Mesangial cell (primary cell): ENCODE data around the gene FAHD1. TPM values are rescaled to one million over a fixed set of nuclear protein-coding genes. Genes with fewer than 3 reads are reported as not detected.

Source experiments
- total RNA-seq: library from RNA; depleted of rRNA; stranded (reverse); fragments of >200 nt; gene quantifications from 2 replicates; pipeline ENCODE4 v1.2.3, GENCODE V29; 2015

Gene FAHD1
- total RNA-seq = 77.9 and 83.8 TPM in 2 replicates

DNA sequence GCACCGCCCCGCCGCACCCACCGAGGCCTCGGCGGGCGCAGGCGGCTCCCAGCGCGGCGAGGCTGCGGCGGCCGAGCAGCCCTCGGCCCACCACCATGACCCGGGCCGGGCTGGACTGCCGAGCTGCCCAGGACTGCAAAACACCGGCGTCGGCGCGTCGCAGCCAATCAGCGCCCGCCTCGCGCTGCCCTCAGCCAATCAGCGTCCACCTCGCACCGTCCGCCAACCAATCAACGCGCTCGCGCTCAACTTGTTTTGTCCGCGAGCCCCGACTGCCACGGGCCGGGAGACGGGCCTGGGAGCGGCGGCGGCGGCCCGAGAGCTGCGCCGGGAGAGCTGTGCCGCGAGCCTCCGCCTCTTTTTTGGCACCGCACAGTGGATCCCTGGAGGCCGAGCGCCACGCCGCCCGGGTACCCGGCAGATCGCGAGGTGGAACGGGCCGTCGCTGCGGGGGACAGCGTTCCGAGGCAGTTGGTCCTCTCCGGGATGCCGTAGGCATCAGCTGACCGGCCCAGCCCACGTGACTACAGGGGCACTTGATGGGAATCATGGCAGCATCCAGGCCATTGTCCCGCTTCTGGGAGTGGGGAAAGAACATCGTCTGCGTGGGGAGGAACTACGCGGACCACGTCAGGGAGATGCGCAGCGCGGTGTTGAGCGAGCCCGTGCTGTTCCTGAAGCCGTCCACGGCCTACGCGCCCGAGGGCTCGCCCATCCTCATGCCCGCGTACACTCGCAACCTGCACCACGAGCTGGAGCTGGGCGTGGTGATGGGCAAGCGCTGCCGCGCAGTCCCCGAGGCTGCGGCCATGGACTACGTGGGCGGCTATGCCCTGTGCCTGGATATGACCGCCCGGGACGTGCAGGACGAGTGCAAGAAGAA lies at the start of gene FAHD1, which contains the start of gene HAGH:
Gene FAHD1 (plus strand): TSS at position 516 of the 883 bp plus-strand sequence. CDS start 33 bp downstream, at position 549.
Gene HAGH (minus strand): TSS at position 135 of the 883 bp plus-strand sequence. CDS start 38 bp downstream, at position 97.

DNA sequence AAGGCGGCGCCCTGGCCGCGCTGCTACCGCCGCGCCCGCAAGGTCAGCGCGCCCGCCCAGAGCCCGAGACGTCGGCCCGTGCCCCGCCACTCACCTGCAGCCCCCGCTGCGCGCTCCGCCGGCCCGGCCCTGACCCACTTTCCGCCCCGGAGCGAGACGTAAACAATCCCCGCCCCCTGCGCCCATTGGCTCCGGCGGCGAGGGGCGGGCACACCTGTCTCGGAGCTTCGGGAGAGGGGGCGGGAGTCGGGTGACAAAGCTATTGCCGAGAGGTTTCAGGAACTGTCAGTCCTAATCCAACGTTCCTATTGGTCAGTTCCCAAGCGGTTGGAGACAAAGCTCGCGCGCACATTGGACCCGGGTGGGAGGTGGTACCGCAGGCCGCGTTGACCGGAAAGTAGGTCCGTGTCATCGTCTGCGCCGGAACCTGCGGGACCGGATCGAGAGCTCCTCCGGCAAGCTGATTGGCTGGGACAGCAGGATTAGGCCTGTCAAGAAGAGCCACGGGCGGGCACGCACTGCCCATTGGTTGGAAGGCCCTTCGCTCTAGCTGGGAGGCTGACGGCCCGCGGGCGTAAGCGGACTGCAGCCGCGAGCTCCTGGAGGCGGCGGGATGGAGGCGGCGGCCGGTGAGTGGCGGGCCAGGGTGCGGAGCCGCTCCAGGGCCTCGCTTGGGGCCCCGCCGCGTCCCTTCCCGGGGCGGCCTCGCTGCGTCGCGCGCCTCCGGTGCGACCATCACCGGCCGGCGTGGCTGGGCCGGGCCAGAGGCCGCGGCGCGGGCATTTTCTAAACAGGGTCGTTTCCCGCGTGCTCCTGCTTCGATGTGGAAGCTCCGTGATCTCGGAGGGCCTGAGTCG lies 44.4 kb upstream of the FAHD1 start, which contains the start of the genes NUBP2 and SPSB3:
Gene NUBP2 (plus strand): TSS at position 553 of the 857 bp plus-strand sequence. CDS start 61 bp downstream, at position 614.
Gene SPSB3 (minus strand): TSS at position 164 of the 857 bp plus-strand sequence. CDS start 1,088 bp downstream, outside the sequence.

DNA sequence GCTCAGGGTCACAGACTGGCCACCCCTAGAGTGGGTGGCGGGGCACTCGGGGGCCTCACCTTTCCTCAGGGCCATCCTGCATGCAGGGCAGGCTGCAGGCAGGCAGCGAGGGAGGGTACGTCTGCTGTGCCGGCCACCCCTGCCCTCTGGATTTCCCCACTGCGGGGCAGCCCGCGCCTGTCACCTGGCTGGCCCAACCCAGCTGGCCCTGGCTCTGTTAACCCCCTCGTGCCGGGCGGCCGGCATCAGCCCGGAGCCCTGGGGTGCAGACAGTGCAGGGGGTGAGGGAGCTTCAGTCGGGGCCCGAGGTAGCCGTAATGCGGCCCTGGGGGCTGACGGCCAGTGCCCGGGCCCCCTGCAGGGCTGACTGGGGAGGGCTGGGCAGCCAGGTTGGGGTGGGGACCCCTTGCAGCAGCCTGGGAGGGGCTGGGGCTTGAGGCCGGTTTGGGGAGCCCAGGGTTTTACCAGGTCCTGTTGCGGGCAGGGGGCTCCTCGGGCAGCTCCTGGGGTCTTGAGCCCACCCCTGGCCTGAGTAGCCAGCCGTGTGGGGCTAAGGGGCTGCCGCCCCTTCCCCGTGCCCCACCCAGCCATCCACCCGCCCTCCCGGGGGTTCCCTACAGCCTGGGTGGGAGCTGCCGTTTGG lies 33.3 kb upstream of the FAHD1 start, which contains the start of gene IGFALS:
Gene IGFALS (minus strand): TSS at position 128 of the 643 bp plus-strand sequence. CDS start 53 bp downstream, at position 75.

DNA sequence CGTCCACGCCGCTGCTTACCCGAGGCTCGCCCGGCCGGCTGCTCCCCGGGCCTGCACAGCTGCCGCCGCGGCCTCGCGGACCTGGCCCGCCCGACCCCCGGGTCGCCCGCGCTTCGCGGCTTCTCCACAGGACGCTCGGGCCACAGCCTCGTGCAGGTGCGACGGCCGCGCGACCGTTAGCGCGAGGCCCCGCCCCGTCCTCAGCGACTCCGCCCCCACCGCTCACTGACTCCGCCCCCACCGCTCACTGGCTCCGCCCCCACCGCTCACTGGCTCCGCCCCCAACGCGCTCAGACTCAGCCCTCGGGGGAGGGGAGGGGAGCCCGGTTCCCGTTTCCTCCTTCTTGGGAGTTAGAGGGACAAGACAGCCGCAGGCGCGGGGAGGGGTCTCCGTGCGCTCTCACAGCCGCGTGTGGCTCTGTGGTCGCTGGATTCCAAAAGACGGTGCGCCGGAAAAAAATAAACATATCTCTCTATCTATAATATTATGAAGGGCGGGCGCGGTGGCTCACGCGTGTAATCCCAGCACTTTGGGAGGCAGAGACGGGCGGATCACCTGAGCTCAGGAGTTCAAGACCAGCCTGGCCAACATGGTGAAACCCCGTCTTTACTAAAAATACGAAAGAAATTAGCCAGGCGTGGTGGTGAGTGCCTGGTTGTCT lies 45.1 kb downstream of the FAHD1 start, which contains the start of gene MEIOB:
Gene MEIOB (minus strand): TSS at position 191 of the 662 bp plus-strand sequence. CDS start 3,989 bp downstream, outside the sequence.

Other genes starting within 250 kb of the FAHD1 start
- gene IFT140, start 215.1 kb upstream of the FAHD1 start, total RNA-seq = 8.5 and 35.9 TPM in 2 replicates
- 8.5 and 10.3 TPM in 2 replicates for gene CRAMP1, start 214.8 kb upstream of the FAHD1 start, total RNA-seq
- gene JPT2, start 148.9 kb upstream of the FAHD1 start, total RNA-seq = 119 and 173 TPM in 2 replicates
- 25.1 and 61.5 TPM in 2 replicates for gene MAPK8IP3, start 121.0 kb upstream of the FAHD1 start, total RNA-seq
- 61.8 and 131 TPM in 2 replicates for gene NME3, start 55.7 kb upstream of the FAHD1 start, total RNA-seq
- gene EME2, start 54.4 kb upstream of the FAHD1 start, total RNA-seq = 4.7 and 7.7 TPM in 2 replicates
- gene MRPS34, start 54.1 kb upstream of the FAHD1 start, total RNA-seq = 108 and 161 TPM in 2 replicates
- 37.5 and 99.8 TPM in 2 replicates for gene SPSB3, start 44.6 kb upstream of the FAHD1 start, total RNA-seq
- 86.8 and 113 TPM in 2 replicates for gene NUBP2, start 44.2 kb upstream of the FAHD1 start, total RNA-seq
- 0.25 TPM in 1 of 2 replicates, not detected in the other for gene IGFALS, start 33.5 kb upstream of the FAHD1 start, total RNA-seq
- 89.5 and 114 TPM in 2 replicates for gene HAGH, start 381 bp upstream of the FAHD1 start, total RNA-seq
- 3.6 and 3.8 TPM in 2 replicates for gene MEIOB, start 45.0 kb downstream of the FAHD1 start, total RNA-seq
- gene HS3ST6, start 91.2 kb downstream of the FAHD1 start, total RNA-seq = not detected in 2 replicates
- gene MSRB1, start 116.0 kb downstream of the FAHD1 start, total RNA-seq = 20.5 and 27.7 TPM in 2 replicates
- not detected in 2 replicates for gene RPL3L, start 127.5 kb downstream of the FAHD1 start, total RNA-seq
- 334 and 388 TPM in 2 replicates for gene NDUFB10, start 132.3 kb downstream of the FAHD1 start, total RNA-seq
- 4,197 and 4,785 TPM in 2 replicates for gene RPS2, start 137.6 kb downstream of the FAHD1 start, total RNA-seq
- gene RNF151, start 139.7 kb downstream of the FAHD1 start, total RNA-seq = 0.16 TPM in 1 of 2 replicates, not detected in the other
- 56.8 and 104 TPM in 2 replicates for gene TBL3, start 144.8 kb downstream of the FAHD1 start, total RNA-seq
- 0.25 TPM in 1 of 2 replicates, not detected in the other for gene NOXO1, start 154.3 kb downstream of the FAHD1 start, total RNA-seq
- gene GFER, start 157.0 kb downstream of the FAHD1 start, total RNA-seq = 31.9 and 34.9 TPM in 2 replicates
- 4.6 and 10.0 TPM in 2 replicates for gene SYNGR3, start 162.8 kb downstream of the FAHD1 start, total RNA-seq
- 42.7 and 46.6 TPM in 2 replicates for gene ZNF598, start 182.6 kb downstream of the FAHD1 start, total RNA-seq
- gene NPW, start 192.6 kb downstream of the FAHD1 start, total RNA-seq = 4.4 and 5.7 TPM in 2 replicates
- gene NHERF2, start 199.7 kb downstream of the FAHD1 start, total RNA-seq = 60.3 and 91.9 TPM in 2 replicates
- gene NTHL1, start 220.6 kb downstream of the FAHD1 start, total RNA-seq = 45.1 and 63.7 TPM in 2 replicates
- 53.8 and 113 TPM in 2 replicates for gene TSC2, start 220.8 kb downstream of the FAHD1 start, total RNA-seq